ENCODE measurements around the gene PRKAG1.
A peak's percentile ranks its signal among the peaks of the same experiment; 100 is the strongest.

The PRKAG1 gene

GRCh38 chr12:49044660-49045059, 26.1 kb upstream of the PRKAG1 start:
- H3K4me1 ChIP-seq (ENCODE audit: low read depth, poor library complexity, severe bottlenecking), result no peaks in the 10 kb centered on the region
- no peak overlapping the region for H3K4me2 ChIP-seq
- no peak overlapping the region for H3K27ac ChIP-seq
- no peak overlapping the region for H2AFZ ChIP-seq (ENCODE audit: low read depth)
- no peak overlapping the region for H3K4me3 ChIP-seq (IDR thresholded peaks at IDR 0.05; ENCODE audit: insufficient read depth, low read depth, low read length)
- H3K36me3 ChIP-seq (ENCODE audit: insufficient read depth), result peaks cover 20% of the 10 kb centered on the region; the same call in 1 of the 2 replicates
- no peaks in the 10 kb centered on the region for H3K79me2 ChIP-seq (ENCODE audit: insufficient read depth, low read depth)
- no peak overlapping the region for H3K9ac ChIP-seq
- no peaks in the 10 kb centered on the region for H3K27me3 ChIP-seq (ENCODE audit: insufficient read depth, low read depth)
- TF ChIP-seq CTCF (conservative IDR thresholded peaks at IDR 0.05; ENCODE audit: low read depth, low read length), result no peak
- no peaks in the 10 kb centered on the region for H4K20me1 ChIP-seq (ENCODE audit: insufficient read depth)

GRCh38 chr12:49043856-49044258, 25.3 kb upstream of the PRKAG1 start:
- Histone ChIP-seq H3K4me1 (ENCODE audit: low read depth, poor library complexity, severe bottlenecking) (no peaks in the 10 kb centered on the region), H3K27me3 (ENCODE audit: insufficient read depth, low read depth) (no peaks in the 10 kb centered on the region), H2AFZ (ENCODE audit: low read depth) (no peak overlapping the region), H3K4me2 (no peak overlapping the region), H3K36me3 (ENCODE audit: insufficient read depth) (peaks cover 20% of the 10 kb centered on the region; the same call in 1 of the 2 replicates), H3K79me2 (ENCODE audit: insufficient read depth, low read depth) (no peaks in the 10 kb centered on the region), H3K27ac (no peak overlapping the region), H3K9ac (no peak overlapping the region), H3K4me3 (IDR thresholded peaks at IDR 0.05; ENCODE audit: insufficient read depth, low read depth, low read length) (no peak overlapping the region), H4K20me1 (ENCODE audit: insufficient read depth) (no peaks in the 10 kb centered on the region)
- peak; percentile 79 for TF ChIP-seq CTCF (conservative IDR thresholded peaks at IDR 0.05; ENCODE audit: low read depth, low read length)

GRCh38 chr12:49043241-49043640, 24.7 kb upstream of the PRKAG1 start:
- no peaks in the 10 kb centered on the region for H4K20me1 ChIP-seq (ENCODE audit: insufficient read depth)
- no peak overlapping the region for H3K4me2 ChIP-seq
- no peak overlapping the region for H3K9ac ChIP-seq
- no peak for TF ChIP-seq CTCF (conservative IDR thresholded peaks at IDR 0.05; ENCODE audit: low read depth, low read length)
- no peaks in the 10 kb centered on the region for H3K4me1 ChIP-seq (ENCODE audit: low read depth, poor library complexity, severe bottlenecking)
- H3K27ac ChIP-seq, result no peak overlapping the region
- H3K4me3 ChIP-seq (IDR thresholded peaks at IDR 0.05; ENCODE audit: insufficient read depth, low read depth, low read length), result no peak overlapping the region
- peaks cover 22% of the 10 kb centered on the region; the same call in 1 of the 2 replicates for H3K36me3 ChIP-seq (ENCODE audit: insufficient read depth)
- H2AFZ ChIP-seq (ENCODE audit: low read depth), result no peak overlapping the region
- H3K27me3 ChIP-seq (ENCODE audit: insufficient read depth, low read depth), result no peaks in the 10 kb centered on the region
- no peaks in the 10 kb centered on the region for H3K79me2 ChIP-seq (ENCODE audit: insufficient read depth, low read depth)

- Histone ChIP-seq H3K4me2 (no peak overlapping the region), H3K4me1 (ENCODE audit: low read depth, poor library complexity, severe bottlenecking) (no peaks in the 10 kb centered on the region), H4K20me1 (ENCODE audit: insufficient read depth) (no peaks in the 10 kb centered on the region), H3K27me3 (ENCODE audit: insufficient read depth, low read depth) (no peaks in the 10 kb centered on the region), H3K79me2 (ENCODE audit: insufficient read depth, low read depth) (no peaks in the 10 kb centered on the region), H2AFZ (ENCODE audit: low read depth) (no peak overlapping the region), H3K4me3 (IDR thresholded peaks at IDR 0.05; ENCODE audit: insufficient read depth, low read depth, low read length) (no peak overlapping the region), H3K36me3 (ENCODE audit: insufficient read depth) (peaks cover 21% of the 10 kb centered on the region; the same call in 1 of the 2 replicates), H3K9ac (no peak overlapping the region), H3K27ac (no peak overlapping the region)
- TF ChIP-seq CTCF (conservative IDR thresholded peaks at IDR 0.05; ENCODE audit: low read depth, low read length), result no peak
Observed at GRCh38 chr12:49041881-49042484, 23.4 kb upstream of the PRKAG1 start.

Data from KMS-11 (cell line).